ENCODE measurements around the gene DNAJB8.

DNAJB8 gene

DNA sequence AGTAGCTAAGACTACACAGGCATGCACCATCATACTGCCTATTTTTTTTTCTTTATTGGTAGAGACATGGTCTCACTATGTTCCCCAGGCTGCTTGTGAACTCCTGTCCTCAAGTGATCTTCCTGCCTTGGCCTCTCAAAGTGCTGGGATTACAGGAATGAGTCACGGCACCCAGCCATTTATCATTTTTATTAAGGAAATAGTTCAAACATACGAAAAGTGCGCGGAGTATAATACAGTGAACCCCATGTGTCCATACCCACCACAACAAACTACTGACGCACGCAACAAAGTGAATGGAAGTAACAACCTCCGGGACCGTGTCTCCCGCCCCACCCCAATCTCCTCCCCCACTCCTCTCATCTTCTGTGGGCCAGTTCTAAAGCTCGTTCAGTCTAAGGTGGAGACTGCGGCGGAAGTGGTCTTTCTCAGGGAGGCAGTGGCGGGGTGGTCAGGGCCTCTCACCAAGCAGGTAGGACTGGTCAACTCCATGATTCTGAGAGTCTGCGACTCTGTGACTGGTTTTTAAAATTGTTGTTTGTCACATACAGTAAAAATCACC lies 42.1 kb downstream of the DNAJB8 start:
- DNase-seq: no peak

DNA sequence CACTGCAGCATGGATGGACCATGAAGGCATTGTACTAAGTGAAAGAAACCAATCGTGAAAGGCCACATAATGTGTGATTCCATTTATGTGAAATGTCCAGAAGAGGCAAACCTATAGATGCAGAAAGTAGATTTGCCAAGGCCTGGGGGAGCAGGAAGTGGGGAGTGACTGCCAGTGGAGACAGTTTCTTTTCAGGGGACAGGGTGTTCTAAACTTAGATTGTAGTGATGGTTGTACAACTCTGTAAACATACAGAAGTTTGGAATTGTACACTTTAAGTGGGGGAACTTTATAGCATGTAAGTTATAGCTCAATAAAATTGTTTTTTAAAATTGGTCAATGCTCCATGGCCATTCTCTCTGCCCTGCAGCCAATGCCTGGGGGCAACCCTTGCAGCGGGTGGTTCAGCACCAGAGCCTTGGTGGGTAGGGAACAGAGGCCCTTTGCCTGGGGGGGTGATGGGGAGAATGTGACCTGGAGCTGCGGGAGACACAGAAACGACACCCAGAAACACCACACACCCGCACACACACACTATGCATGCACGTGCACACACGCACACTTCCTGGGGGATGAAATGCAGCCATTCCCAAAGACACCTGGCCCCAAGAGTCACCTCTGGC lies 43.1 kb downstream of the DNAJB8 start:
- DNase-seq: no peak

DNA sequence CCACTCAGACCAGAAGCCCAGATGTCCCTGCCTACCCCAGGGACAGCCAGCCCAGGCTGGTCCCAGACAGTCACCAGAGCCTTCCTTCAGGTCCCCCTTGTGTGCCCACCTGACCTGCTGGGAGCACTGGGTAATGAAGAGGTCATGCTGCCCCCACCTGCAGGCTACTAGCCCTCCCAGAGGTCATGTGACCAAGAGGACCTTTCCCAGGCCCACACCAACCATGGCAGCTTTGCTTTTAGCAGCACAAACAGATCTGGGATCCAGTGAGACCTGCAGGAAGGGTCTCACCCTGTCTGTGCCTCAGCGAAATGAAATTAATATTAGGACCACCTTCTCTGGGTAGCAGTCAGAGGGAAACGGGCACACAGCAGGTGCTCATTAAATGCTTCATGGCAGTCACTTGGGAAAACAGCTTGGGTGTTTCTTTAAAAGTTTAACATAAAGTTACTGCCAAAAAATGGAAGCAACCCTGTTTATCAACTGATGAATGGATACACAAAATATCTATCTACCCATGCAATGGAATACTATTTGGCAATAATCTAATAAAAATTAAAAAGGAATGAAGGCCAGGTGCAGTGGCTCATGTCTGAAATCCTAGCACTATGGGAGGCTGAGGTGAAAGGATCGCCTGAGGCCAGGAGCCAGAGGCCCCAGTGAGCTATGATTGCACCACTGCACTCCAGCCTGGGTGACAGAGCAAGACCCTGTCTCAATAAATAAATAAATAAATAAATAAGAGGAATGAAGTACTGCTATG lies 43.7 kb downstream of the DNAJB8 start:
- no peak for DNase-seq

DNA sequence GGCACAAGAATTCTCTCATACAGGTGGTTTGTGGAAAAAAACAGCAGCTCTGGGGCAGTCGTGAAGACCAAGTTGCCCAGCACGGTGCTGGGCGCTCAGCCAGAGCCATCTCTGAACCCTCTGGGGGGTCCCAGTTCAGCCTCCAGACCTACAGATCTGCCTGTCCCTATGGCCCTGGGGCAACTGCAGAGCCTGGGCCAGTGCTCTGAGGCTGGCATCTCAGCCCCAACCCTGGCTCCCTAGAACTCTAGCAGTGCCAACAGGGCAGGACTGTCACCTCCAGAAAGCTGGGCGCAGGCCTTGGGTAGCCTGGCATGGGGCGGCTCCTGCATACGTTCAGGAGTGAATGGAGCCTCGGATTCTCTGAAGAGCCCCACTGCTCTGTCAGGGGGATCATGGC lies 44.7 kb downstream of the DNAJB8 start:
- no peak for DNase-seq

DNA sequence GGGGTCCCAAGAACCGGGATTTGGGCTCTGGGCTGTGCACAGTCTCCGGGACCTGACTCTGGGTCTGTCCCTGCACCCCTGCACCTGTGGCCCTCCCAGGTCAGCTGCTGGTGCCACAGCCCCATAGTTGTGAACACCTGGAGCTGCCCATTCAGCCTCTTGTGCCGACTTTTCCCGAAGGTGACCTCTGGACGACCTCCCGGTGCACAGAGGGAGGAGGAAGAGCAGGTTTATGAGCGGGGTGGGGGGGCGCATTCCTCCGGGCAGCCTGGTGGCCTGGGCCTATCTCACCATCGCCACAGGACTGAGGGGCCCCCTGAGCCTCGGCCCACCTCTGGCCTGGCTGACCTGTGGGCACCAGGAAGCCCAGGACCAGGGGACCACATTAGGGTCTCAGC lies 45.3 kb downstream of the DNAJB8 start:
- no peak for DNase-seq

DNA sequence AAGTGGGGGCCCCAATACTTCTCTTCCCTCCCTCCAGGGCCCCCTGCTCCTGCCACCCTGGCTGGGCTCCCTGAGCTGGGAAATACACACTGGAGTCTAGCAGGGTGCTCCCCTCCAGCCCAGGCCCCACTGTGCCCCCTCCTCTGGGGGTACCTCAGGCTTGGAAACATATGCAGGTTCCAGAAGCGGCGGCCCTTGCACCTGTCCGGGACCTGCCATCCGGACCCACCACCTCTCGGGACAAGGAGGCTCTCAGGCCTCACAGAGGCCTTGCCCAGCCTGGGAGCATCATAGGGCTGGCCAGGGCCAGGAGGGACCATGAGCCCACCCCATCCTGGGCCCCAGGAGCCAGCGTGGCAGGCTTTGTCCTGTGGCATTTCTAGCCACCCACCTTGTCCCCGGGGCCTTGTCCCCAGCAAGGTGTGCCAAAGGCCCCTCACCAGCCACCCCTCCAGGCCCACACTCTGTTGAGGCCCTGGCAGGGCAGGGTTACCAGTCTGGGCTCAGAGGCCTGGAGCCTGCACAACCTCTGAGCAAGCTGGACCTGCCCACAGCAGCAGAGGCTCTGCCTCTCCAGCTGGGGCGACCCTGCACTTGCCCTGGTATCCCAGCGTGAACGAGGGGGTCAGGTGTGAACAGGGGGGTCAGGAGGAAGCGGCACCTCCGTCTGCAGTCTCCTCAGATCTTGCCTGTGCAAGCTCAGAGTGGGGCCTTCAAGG lies 45.8 kb downstream of the DNAJB8 start:
- DNase-seq: no peak

DNA sequence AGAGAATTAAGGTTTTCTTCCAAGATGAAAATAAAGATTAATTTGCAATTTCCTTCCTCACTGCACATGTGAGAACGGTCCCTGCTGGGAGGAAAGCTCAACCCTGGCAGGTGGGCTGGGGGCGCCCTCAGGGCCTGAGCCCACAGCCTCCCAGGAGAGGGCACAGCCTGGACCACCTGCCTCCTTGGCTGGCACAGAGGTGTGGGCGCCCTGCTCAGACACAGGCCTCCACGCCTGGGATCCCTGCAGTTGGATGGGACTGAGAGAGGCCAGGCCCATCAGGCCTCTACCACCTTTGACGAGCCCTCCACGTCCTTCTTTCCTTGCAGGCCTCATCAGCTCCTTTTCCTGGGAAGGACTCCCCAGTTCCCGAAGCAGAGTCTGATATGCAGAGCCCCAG lies 46.4 kb downstream of the DNAJB8 start:
- no peak for DNase-seq

DNA sequence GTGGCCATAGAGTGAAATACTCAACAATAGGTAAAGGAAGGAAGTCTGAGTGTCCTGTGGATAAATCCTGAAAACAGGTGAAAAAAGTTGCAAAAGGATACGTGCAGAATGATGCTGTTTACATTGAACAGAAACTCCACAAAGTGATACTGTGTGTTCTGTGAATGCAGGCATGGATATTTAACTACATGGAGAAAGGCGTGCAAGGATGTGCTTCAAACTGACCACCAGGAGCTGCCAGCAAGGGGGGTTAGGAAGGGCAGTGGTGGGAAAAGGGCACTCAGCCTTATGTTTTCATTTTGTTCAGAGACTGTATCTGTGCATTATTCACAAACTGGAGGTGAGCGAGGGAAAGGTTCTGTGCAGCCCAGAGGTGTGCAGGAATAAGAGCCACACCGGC lies 47.4 kb downstream of the DNAJB8 start:
- no peak for DNase-seq

DNA sequence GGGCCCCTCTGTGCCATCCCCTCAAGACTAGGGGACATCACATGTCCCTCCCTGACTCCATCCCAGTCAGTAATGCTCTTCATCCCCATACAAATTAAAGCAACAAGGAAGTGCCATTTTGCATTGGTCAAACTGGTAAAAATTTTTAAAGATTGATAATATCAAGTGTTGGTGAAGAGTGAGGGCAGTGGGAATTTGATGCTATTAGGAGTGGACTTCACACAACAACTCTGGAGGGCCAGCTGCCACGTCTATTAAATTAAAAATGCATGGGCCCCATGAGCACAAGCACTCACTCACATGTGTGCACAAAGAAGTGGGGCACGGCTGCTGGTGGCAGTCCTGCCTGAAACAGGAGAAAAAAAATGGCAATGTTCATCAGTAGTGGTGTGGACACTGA lies 47.8 kb downstream of the DNAJB8 start:
- no peak for DNase-seq

DNA sequence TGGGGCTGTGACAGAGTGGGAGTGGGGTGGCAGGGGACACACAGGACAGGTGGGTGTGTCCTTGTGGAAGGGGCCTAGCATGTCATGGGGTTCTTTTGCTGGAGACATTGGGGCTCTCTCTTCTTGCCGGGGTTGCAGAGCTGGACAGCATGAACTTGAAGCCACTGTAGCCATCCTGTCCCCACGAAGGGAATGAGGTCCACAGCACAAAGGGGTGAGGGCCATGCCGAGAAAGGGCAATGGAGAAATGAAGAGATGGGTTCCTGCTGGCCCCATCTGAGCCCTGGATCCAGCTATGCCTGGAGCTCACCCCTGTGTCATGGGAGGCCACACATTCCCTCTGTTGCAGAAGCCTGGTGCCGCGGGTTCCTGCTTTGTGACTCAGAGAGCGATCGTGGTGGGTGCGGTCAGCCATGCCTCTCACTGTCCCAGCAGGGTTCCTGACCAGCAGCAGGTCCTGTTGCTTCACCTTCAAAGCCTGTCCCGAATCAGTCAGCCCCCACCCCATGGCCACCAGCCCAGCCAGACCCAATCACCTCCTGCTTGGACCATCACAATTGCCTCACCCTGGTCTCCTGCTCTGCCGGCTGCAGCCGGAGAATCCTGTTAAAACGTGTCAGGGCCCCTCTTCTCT lies 50.0 kb downstream of the DNAJB8 start:
- DNase-seq: peak; percentile 46 to 48

DNA sequence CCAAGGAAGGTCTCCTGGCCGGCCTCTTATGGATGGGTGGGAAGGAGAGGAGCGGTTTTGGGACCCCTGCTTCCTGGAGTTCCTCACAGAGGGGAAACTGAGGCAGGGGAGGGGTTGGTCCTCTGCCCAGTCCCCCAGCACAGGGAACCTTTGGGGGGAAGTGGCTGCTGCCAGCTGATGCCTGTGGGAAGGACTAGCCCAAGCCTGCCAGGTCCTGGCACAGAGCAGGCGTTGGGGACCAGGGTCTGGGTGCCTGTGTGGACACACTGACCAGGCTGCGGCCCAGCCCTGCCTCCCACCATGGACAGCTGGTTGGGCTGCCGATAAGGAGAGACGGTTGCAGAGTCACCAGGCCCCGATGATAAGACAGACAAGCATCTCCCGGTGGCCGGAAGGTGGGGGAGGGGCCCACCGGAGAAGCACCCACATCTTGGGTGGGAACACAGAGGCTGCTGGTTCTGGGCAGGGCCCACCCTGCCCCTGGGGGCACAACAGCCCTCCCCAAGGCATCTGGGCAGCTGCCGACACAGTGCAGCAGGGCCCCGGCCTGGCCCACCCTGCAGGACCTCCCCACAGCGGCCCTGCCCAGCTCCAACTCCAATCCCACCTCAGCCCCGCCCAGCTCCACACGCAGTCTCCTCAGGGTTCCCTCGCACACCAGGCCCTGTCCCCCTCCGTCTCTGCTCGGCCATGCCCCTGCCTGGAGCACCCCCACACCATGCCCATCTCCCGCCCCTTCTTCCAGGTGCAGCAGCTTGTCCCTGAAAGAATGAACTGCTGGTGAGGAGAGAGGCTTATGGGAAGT lies 50.7 kb downstream of the DNAJB8 start:
- no peak for DNase-seq

DNA sequence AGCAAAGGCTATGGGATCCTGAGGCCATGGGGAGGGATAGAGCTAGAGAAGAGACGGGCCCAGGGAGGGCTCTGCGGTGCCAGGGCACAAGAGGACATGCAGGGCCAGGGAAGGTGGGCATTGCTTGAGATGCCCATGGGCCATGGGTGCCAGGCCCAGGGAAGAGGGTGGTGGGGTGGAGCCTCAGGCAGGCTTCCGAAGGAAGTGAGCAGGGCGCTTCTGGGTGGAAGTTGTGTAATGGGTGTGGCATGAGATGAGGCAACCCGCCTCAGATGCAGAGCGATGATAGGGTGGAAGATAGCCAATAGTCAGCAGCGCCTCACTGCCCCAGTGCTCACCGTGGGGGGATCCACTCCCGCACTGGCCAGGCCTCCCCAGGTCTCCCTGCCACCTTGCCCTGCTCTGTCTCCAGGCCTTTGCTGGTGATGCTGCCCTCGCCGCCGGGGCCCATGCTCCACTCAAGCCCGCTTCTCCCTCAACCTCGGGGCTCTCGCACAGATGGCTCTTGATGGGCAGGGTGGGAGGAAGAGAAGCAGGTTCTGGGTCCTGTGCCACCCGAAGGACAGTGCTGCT lies 51.4 kb downstream of the DNAJB8 start:
- DNase-seq: peak in 1 of 2 donors; percentile 33

DNA sequence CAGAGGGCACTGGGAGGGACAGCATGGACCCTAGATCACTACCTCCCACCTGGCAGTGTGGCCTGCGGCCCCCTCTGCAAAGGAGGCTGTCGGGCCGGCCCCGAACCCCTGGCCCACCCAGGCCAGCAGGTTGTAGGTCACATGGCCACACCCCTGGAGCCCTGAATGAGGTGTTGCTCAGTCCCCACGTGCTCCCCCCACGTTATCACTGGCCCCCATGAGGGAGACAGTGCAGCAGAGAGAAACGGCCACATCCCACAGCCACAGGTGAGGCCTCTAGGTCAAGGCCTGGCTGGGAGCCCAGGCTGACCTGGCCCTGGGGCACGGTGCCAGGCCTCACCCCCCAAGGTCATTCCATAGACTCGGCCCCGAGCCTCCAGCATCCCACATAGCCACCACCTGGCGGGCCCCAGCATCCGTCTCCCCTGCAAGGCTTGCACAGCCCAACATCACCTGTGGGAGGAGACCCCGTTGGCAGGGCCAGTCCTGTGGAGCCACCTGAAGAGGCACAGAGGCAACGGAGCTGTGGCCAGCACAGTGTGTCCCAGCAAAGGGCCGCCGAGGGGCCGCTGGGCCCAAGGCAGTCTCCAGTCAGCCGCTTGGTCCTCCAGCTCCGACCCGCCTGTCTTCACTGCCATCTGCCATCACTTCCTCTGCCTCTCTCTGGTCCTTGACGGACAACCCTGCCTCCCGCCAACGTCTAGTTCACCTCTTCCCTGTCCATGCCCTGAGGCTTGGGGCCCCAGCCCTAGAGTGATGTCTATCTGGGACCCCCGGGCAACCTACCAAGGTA lies 53.1 kb downstream of the DNAJB8 start:
- DNase-seq: no peak

DNA sequence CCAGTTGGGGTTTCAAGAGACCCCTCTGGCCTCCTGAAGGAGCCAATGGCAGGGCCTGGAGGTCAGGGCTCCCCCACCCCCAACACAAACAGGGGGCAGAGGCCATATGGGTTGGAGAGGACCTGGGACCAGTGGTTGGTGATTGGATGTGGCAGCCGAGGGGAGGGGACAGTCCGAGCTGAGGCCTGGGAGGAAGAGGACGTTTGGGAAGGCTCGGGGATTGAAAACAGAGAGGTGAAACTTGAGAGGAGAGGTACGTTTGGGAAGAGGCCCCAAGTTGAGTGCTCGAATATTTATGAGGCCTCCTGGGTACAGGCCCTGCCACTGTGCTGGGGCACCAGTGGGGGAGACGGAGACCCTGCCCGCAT lies 53.7 kb downstream of the DNAJB8 start:
- no peak for DNase-seq

All from inflammatory macrophage treated with lipopolysaccharide for 1 hour (primary cell).